A673 (cell line): ENCODE data around the gene HK1.

Experiments used
- EZH2 ChIP-seq: fragments of 200-600 bp; sonication (generic); IDR thresholded peaks from 2 replicates; pipeline ENCODE4 v1.6.1; 2017; ENCODE audit warnings: borderline replicate concordance, low read depth, mild to moderate bottlenecking, mixed read lengths, antibody characterized with exemption, low read length; ENCODE audit not compliant: poor library complexity, severe bottlenecking
- TF ChIP-seq, protein P1 (sequence below): fragments of 300-800, 200-600 bp; sonication (generic); conservative IDR thresholded peaks from 2 replicates; pipeline ENCODE4 v1.5.1; 2017; ENCODE audit warnings: low read depth, mild to moderate bottlenecking, antibody characterized with exemption, low read length, moderate library complexity, mixed read lengths

DNA sequence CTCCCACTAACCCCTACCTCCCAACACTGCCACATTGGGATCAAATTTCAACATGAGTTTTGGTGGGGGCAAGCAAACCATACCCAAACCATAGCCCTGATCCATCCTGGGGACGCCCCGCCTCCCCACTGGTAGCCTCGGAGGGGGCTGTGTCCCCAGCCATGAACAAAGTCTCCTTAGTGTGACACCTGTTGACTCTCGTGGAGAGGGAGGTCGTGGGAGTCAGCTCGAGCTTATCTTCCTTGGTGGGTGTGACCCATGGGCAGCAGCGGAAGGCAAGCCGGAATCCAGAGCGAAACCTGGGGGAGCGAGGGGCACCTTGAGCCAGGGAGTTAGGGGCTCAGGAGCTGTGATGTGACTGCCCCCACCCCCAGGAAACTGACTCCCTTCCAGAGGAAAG is 126.5 kb downstream of the HK1 start:
- TF ChIP-seq, protein P1, sequence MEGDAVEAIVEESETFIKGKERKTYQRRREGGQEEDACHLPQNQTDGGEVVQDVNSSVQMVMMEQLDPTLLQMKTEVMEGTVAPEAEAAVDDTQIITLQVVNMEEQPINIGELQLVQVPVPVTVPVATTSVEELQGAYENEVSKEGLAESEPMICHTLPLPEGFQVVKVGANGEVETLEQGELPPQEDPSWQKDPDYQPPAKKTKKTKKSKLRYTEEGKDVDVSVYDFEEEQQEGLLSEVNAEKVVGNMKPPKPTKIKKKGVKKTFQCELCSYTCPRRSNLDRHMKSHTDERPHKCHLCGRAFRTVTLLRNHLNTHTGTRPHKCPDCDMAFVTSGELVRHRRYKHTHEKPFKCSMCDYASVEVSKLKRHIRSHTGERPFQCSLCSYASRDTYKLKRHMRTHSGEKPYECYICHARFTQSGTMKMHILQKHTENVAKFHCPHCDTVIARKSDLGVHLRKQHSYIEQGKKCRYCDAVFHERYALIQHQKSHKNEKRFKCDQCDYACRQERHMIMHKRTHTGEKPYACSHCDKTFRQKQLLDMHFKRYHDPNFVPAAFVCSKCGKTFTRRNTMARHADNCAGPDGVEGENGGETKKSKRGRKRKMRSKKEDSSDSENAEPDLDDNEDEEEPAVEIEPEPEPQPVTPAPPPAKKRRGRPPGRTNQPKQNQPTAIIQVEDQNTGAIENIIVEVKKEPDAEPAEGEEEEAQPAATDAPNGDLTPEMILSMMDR, result no peak
- TF ChIP-seq EZH2, result no peak
